ENCODE measurements around the gene RDH11.

DNA sequence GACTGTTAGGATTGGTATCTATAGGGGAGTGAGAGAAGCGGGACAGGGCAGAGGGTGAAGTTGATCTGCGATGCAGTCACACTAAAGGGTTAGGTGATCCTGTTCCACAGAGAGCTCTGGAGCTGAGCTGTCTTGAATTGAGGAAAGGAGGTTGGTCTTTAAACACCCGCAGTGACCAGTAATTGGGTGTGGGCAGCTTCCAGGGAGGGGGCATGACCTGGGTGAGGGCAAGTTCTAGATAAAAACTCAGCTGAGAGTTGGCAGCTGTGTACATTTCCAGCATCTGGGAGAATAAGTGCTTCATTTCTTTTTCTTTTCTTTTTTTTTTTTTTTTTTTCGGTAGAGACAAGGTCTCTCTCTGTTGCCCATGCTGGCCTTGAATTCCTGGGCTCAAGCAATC lies 41.2 kb upstream of the RDH11 start:
- no peak for TF ChIP-seq POLR2AphosphoS5 (IDR thresholded peaks at IDR 0.05; ENCODE audit: low read depth, low read length)
- no peak for TF ChIP-seq TAF1 (IDR thresholded peaks at IDR 0.05; ENCODE audit: borderline replicate concordance, insufficient read depth, low read length)
- TF ChIP-seq SIN3A (IDR thresholded peaks at IDR 0.05; ENCODE audit: borderline replicate concordance, insufficient read depth, low read length): no peak
